HG03064 (cell line): ENCODE data around the gene ETHE1.
"Not testable (repeated sequence)": the region's sequence is repeated elsewhere in the genome, so short reads cannot be mapped to it uniquely, and the experiment has no call there.

Experiments used
- ATAC-seq: cut with Tn5 transposase; IDR thresholded peaks from one replicate; pipeline ENCODE4 v1.9.1; 2021; ENCODE audit warnings: low read depth; ENCODE audit not compliant: unreplicated experiment

ETHE1 gene

DNA sequence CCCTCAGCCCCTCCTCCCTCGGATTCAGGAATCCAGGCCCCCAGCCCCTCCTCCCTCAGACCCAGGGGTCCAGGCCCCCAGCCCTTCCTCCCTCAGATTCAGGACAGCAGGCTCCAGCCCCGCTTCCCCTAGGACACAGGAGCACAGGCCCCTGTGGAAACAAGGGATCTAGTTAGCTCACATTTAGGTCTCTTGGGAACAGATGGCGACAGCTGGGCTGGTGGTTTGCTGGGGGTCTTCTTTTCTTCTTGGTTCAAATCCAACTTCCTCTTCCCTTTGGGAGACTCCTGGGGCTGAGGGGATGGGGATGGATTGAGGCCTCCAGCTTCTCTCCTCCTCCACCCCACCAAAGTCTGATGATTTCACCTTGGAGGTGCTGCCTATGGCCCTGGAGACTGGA, 25.6 kb upstream of the ETHE1 start:
- ATAC-seq, result no peak

DNA sequence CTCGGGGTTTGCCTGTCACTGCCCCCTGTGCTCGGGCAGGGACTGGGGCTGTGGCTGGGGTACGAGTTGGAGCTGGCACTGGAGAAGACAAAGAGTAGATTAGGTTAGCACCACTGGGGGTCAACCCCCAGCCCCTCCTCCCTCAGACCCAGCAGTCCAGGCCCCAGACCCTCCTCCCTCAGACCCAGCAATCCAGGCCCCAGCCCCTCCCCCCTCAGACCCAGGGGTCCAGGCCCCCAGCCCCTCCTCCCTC, 25.1 kb upstream of the ETHE1 start:
- ATAC-seq, result no peak

DNA sequence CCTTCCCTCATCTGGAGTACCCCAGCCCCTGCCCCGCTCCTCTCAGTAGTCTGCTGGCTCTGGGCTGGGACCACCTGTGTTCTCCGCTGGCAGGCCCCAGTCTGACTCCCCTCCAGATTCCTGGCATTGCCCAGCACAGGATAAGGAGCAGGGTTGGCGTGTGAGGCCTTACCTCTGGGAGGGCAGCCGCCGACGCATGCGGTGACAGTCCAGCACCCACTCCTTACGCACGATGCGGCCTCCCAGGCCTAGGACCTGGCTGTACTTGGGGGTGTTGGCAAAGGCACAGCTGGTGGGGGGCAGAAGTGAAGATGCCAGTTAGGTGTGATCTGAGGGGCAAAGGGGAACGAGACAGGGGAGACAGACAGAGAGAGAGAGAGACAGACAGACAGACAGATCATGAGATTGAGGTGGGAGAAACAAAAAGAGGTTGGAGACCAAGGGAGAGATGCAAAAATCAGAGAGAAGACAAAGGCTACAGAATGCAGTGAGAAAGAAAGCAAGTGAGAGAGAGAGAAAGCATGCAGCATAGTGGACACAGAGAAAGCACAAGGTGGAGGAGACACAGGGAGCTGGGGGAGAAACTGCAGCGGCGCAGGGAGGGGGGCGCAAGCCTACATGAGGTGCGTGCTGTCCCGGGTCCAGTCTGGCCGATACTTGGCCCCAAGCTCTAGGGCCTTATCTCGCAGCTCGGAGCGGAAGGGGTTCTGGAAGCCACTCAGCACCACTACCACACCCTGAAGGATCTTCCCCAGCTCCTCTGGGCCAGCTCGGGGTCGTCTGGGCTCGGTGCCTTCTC, 24.6 kb upstream of the ETHE1 start:
- no peak for ATAC-seq

DNA sequence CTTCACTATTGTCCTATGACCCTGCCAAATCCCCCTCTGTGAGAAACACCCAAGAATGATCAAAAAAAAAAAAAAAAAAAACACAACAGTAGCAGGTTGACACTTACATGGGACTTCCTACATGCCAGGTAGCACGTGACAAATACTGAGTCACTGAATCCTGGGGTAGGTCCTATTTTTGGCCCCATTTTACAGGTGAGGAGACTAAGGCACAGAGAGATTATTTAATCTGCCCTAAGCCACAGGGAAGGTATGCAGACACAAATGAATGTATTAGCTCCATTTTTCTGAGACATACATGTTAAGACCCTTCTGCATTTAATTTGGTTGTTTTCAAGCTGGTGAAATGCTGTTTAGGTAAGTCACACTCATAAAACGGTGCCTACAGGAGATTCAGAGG, 21.7 kb upstream of the ETHE1 start:
- no peak for ATAC-seq

DNA sequence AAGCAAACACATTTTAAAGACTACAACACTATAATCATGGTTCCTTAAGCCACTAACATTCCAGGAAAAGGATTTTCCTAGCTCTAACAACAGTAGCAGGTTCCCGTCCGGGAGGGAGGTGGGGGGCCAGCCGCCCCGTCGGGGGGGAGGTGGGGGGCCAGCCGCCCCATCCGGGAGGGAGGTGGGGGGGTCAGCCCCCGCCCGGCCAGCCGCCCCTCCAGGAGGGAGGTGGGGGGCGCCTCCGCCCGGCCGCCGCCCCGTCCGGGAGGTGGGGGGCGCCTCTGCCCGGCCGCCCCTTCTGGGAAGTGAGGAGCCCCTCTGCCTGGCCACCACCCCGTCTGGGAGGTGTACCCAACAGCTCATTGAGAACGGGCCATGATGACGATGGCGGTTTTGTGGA, 20.9 kb upstream of the ETHE1 start:
- ATAC-seq, result not testable (repeated sequence)

DNA sequence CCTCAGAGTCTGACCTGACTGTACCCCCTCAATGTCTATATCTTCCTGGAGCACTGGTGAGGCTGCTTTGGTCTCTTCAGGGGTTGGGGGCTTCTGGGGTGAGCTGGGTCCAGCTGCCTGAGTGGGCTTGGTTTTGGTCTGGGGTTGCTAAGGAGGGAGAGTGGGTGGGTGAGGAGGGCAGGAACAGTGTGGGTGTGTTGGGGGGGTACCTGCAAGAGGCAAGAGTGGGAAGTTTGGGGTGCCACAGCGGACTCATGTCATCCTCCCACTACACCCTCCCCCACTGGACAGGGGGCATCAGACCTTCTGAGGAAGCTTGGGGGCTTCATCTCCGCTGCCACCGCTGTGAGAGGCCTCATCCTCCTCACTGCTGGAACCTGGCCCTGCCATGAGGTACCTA, 19.6 kb upstream of the ETHE1 start:
- ATAC-seq, result no peak

DNA sequence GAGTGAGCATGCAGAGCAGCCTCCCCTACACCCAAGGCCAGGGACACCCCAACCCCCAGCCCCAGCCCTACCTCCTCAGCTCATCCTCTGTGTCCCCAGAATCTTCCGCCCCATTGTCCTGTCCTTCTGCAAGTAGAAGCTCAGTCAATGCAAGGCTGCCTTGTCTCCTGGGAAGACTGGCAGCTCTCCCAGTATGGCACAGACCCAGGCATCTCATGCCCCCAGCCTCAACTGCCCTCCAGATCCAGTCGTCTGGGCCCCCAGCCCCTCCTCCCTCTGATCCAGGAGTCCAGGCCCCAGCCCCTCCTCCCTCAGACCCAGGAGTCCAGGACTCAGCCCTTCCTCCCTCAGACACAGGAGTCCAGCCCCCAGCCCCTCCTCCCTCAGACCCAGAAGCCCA, 19.0 kb upstream of the ETHE1 start:
- ATAC-seq, result no peak

DNA sequence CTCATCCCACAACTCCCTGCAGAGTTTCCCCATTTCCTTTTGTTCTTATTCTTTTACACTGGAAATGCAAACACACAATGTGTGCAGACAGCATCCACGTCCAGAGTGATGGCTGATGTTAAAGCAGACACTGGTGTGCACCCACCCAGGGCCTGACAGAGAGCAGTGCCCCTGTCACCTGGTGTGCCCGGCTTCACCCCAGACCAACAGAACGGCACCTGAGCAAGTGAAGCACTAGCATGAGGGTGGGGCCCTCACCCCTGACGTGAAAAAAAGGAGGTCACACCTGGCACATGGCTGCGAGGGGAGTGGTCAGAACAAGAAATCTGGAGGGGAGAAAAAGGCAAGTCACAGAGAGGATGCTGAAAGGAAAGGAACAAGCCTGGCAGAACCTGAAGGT, 18.3 kb upstream of the ETHE1 start:
- no peak for ATAC-seq

DNA sequence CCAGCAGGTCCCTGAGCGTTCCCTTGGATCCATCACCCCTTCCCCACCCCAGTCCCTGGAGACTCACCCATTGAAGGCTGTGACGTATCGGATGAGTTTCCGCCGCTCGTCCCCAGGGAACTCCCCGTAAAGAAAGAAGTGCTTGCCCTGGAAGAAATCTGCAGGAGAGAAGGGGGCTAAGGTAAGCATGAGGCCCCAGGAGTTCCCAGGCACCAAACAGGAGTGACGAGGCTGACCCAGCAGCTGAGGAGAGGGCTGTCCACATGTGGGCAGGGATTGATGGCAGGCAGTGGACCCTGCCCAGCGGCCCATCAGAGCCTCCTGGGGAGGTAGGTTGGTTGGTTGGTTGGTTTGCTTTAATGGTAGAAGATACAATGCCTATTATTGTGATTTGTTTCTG, 17.1 kb upstream of the ETHE1 start:
- ATAC-seq, result no peak

DNA sequence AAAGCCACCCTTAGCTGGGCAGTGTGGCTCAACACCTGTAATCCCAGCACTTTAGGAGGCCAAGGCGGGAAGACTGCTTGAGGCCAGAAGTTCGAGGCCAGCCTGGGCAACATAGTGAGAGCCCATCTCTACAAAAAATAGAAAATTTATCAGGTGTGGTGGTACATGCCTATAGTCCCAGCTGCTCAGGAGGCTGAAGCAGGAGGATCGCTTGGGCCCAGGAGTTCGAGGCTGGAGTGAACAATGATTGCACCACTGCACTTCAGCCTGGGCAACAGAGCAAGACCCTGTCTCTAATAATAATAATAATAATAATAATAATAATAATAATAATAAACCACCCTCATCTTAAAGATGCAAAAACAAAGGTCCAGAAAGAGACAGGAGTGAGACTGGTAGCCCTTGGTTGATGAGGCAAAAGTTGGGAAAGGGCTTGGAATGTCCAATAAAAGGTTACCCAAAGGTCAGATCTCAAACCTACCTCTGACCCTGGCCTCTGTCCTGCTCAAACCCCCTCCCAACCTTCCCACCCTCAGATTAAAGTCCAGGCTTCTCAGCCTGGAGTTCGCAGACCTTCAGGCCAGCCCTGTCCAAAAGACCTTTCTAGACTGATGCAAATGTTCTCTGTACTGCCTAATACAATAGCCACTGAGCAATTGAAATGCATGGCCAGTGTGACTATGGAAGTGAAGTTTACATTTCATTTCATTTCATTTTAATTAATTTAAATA, 15.1 kb upstream of the ETHE1 start:
- no peak for ATAC-seq

DNA sequence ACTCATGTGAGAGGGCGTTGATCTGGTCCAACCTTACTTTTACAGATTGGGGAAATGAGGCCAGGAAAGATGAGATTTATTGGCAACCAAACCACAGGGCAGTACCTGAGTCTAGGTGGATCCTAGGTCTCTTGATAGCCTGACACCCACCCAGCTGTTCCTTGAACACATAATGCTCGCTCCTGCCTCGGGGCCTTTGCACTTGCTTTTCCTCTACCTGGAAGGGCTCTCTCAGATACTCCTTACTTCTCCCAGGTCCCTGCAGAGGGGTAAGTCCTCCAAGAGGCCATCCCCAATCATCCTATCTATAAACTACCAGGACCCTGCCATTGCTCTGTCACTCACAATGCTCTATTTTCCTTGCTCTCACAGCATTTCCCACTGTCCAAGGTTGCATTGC, 13.4 kb upstream of the ETHE1 start:
- ATAC-seq, result no peak

DNA sequence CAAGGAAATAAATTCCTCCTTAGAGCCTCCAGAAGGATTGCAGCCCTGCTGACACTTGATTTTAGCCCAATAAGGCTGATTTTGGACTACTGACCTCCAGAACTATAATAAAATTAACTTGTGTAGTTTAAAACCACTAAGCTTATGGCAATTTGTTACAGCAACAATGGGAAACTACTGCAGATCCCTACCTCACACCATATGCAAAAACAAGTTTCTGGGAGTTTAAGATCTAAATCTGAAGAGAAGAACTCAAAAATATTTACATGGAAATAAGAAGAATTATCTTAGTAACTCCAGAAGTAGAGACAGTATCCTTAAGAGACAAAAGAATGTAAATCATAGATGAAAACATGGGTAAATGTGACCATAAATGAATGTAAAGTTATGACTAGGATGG, 11.9 kb upstream of the ETHE1 start:
- ATAC-seq, result no peak

DNA sequence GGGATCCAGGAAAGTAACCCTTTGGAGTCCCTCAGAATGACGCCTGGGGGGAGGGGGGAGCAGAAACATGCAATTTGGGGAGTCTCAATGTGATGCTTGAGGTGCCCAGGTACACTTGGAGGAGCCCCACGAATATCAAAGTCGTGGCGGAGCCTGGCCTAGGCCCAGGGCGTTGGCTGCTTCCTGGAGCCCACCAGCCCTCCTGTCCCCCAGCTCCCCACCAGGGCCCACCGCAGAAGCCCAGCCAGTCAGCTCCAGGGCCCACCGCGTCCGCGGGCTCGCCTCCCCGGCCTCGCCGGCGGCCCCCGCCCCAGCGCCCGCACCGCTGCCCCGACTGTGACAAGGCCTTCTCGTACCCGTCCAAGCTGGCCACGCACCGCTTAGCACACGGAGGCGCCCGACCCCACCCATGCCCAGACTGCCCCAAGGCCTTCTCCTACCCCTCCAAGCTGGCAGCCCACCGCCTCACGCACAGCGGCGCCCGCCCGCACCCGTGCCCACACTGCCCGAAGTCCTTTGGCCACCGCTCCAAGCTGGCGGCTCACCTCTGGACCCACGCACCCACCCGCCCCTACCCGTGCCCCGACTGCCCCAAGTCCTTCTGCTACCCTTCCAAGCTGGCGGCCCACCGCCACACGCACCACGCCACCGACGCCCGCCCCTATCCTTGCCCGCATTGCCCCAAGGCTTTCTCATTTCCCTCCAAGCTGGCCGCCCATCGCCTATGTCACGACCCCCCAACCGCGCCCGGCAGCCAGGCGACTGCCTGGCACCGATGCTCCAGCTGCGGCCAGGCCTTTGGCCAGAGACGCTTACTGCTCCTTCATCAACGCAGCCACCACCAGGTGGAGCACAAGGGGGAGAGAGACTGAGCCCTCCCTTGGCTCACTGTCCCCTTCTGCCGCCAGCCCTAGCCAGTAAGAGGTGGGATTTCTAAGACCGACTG, 8.1 kb upstream of the ETHE1 start:
- ATAC-seq, result no peak

DNA sequence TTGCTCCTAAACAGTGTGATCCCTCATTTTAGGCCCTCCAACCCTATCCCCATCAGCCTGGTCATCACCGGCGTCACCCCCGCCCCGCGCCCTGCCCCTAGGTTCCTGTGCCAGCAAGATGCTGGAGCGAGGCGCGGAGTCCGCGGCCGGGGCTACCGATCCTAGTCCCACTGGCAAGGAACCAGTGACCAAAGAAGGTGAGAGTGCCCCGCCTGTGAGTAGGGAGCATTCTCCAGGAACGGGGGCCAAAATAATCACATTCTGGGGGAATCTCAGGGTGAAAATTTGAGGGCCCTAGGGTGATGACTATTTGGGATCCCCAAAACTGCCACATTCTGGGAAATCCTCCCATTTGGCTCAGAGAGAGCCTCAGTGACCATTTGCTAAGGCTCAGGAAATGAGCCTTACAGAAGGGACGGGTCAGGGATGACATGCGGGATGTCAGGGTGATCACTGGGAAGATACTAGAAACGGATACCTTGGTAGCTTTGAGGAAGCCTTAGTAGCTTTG, 7.4 kb upstream of the ETHE1 start:
- ATAC-seq, result no peak

DNA sequence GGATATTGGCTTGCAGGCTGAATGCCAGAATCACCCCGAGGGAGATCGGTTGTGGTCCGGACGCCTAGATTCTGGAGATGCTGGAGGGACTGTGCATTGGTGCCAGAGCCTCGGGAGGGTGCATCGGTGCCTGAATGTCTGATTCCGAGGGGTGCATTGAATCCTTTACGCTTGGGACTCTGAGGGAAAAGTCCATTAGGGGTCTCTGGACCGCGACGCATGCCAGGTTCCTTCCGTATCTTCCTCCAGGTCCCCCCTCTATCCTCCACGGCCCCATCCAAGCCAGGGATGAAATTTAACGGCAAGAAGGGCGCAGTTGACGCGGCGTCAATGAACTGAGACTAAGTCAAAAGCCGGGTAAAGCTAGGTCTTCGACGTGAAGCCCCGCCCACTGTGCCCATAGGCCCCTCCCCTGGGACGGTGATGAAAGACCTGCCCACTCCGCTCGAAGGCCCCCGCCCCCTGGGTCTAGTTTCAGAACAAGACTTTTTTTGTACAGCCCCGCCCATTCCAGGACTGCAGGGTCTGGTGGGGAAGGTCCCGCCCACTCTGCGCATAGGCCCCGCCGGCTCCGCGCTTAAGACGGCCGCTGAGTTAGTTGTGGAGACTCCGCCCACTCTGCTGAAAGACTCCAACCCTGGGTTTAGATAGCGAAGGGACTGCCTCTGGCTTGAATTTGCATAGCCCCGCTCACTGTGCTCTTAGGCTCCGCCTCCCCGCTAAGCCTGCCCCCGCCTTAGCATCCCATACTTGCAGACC, 6.7 kb upstream of the ETHE1 start:
- peak; percentile 54 for ATAC-seq

DNA sequence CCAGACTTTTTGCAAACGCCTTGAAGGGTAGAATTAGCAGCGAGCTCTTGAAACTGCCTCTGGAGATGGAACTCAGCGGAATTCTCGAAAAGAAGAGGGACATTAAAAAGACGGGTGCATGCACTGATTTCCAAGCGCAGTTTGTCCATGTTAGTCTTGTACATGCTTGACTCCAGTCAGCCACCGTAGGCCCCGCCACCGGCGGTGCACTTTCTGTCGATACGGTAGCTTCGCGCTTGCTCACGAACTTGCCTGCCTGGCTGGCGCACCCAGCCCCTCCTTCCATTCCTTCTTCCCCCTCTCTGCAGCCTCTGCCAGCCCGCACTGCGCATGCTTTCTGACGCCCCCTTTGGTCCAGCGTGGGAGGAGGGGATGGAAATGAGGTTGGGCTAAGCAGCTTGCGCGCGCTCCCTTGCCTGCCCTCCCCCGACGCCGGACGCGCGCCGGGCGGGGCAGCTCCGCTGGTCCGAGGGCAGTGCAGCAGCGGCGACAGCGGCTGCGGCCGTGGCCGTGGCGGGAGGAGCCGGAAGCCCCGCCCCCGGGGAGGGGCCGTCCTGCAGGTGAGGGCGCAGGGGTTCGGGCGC, 6.1 kb upstream of the ETHE1 start, which contains the start of gene ZNF575:
Gene ZNF575 (plus strand): TSS at position 227 of the 584 bp plus-strand sequence. CDS start 1,235 bp downstream, outside the sequence.
- ATAC-seq, result peak; percentile 59

DNA sequence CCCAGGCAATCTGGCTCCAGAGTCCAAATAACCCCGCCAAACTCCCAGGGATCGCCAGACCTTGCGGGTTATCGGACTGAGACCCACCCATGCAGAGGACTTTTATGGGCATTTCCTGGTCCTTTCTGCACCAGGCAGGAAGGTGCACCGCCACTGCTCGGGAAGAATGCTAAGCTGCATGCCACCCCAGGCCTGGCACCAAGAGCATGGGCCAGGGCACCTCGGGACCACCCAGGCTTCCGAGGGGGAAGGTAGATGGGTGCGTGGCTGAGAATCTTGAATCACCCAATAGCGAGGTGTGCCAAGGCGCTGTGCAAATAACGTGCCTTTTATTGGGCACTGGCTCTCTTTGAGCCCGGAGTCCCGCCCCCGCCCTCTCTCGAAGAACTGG, 5.6 kb upstream of the ETHE1 start:
- ATAC-seq, result peak; percentile 3

DNA sequence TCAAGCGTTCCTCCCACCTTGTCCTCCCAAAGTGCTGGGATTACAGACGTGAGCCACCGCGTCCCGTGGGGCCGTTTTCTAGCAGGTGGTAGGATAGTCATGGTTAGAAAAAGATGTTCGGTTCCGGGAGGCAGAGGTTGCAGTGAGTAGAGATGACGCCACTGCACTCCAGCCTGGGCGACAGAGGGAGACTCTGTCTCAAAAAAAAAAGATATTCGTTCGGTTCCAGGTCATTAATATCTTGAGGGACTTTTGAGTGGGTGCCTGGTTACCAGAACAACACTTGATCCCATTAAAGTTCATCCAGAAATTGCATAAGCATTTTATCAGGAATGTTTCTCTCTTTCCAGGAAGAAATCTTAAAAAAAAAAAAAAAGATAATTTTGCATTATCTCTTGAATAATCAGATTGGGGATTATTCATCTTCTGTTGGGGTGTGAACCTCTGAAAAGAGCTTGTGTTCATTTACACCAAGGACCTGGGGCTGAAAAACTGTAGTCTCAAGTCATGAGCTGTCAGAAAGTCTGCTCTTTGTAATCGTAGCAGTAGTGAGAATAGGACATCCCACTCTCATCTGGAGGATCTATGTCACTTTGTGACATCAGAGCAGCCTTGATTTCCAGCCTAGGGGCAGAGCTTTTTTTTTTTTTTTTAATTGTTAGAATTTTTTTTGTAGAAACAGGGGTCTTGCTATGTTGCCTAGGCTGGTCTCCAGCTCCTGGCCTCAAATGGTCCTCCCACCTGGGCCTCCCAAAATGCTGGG, 1.0 kb upstream of the ETHE1 start:
- ATAC-seq, result no peak
